Breast epithelium (tissue), 4 donors: ENCODE measurements around the gene EDRF1. TPM values are rescaled to one million over a fixed set of nuclear protein-coding genes. Genes with fewer than 3 reads are reported as not detected.

ENCODE experiments used
- DNase-seq, 2 donors: peaks; one replicate each; pipeline ENCODE4 v3.0.0-alpha.2; 2019; ENCODE audit warnings: low spot score in 2 of 2
- H3K27ac ChIP-seq, 2 donors: fragments of 200-600 bp; sonication (generic) in 1 of 2; one replicate each; pipeline ENCODE4 v1.5.1; 2016 to 2019; ENCODE audit warnings: mild to moderate bottlenecking in 1 of 2
- H3K27me3 ChIP-seq, 2 donors: fragments of 200-600 bp; sonication (generic) in 1 of 2; one replicate each; pipeline versions ENCODE4 v1.5.1 to v1.6.0; 2017 to 2019; ENCODE audit warnings: control low read depth in 1 of 2, mild to moderate bottlenecking in 1 of 2
- H3K36me3 ChIP-seq: fragments of 200-600 bp; one replicate; pipeline ENCODE4 v1.5.1; 2019
- H3K4me1 ChIP-seq, 2 donors: fragments of 200-600 bp; sonication (generic); one replicate each; pipeline ENCODE4 v1.5.1; 2016 to 2019; ENCODE audit warnings: control low read depth in 1 of 2
- H3K4me3 ChIP-seq, 3 donors: fragments of 200-600 bp; sonication (generic); 1 replicate in 2 of 3; 2 replicates in 1 of 3; pipeline ENCODE4 v1.5.1; 2016 to 2019; ENCODE audit warnings: mild to moderate bottlenecking in 3 of 3, moderate library complexity in 2 of 3
- H3K9me3 ChIP-seq, 2 donors: fragments of 200-600 bp; sonication (generic) in 1 of 2; one replicate each; pipeline ENCODE4 v1.5.1; 2016 to 2019; ENCODE audit warnings: control low read depth in 1 of 2
- POLR2A ChIP-seq: fragments of 450-650 bp; IDR thresholded peaks from one replicate; pipeline ENCODE4 v1.6.1; 2016; ENCODE audit warnings: antibody characterized with exemption, mild to moderate bottlenecking, moderate library complexity
- POLR2AphosphoS5 ChIP-seq, 3 donors: sonication (generic); formaldehyde crosslinking; IDR thresholded peaks; one replicate each; pipeline ENCODE4 v1.6.1; 2017; ENCODE audit warnings: antibody characterized with exemption in 3 of 3
- intact Hi-C: fragments of 100-400 bp; cut with DNase I; formaldehyde crosslinking; loops from one replicate; pipeline ENCODE4 v1.15.1; 2023; ENCODE audit warnings: low total_unique reads
- total RNA-seq, 3 donors: library from RNA; depleted of rRNA; stranded (reverse); fragments of >200 nt; gene quantifications; one replicate each; pipeline ENCODE4 v1.1.0, GENCODE V29; 2016
- TF ChIP-seq, protein P1 (sequence below), 3 donors: fragments of 450-650 bp; IDR thresholded peaks; one replicate each; pipeline ENCODE4 v1.5.1; 2016 to 2017; ENCODE audit warnings: antibody characterized with exemption in 3 of 3, mild to moderate bottlenecking in 3 of 3, moderate library complexity in 3 of 3

Gene EDRF1
- total RNA-seq, 3 donors from 2014 or later = 23.8 to 37.3 (median 35.1) TPM

GRCh38 chr10:125801574-125801973 is 82.1 kb downstream of the EDRF1 start:
- H3K36me3 ChIP-seq = no peaks in the 10 kb centered on the region
- no peak overlapping the region for H3K27ac ChIP-seq
- no peaks in the 10 kb centered on the region for H3K4me1 ChIP-seq
- no peaks in the 10 kb centered on the region for H3K9me3 ChIP-seq
- no peak for DNase-seq
- H3K4me3 ChIP-seq = no peak overlapping the region
- intact Hi-C loops = no loop called here
- TF ChIP-seq, protein P1, sequence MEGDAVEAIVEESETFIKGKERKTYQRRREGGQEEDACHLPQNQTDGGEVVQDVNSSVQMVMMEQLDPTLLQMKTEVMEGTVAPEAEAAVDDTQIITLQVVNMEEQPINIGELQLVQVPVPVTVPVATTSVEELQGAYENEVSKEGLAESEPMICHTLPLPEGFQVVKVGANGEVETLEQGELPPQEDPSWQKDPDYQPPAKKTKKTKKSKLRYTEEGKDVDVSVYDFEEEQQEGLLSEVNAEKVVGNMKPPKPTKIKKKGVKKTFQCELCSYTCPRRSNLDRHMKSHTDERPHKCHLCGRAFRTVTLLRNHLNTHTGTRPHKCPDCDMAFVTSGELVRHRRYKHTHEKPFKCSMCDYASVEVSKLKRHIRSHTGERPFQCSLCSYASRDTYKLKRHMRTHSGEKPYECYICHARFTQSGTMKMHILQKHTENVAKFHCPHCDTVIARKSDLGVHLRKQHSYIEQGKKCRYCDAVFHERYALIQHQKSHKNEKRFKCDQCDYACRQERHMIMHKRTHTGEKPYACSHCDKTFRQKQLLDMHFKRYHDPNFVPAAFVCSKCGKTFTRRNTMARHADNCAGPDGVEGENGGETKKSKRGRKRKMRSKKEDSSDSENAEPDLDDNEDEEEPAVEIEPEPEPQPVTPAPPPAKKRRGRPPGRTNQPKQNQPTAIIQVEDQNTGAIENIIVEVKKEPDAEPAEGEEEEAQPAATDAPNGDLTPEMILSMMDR (IDR thresholded peaks at IDR 0.05) = no peak
- no peak for TF ChIP-seq POLR2AphosphoS5 (IDR thresholded peaks at IDR 0.05)
- TF ChIP-seq POLR2A = no peak
- no peaks in the 10 kb centered on the region for H3K27me3 ChIP-seq

DNA sequence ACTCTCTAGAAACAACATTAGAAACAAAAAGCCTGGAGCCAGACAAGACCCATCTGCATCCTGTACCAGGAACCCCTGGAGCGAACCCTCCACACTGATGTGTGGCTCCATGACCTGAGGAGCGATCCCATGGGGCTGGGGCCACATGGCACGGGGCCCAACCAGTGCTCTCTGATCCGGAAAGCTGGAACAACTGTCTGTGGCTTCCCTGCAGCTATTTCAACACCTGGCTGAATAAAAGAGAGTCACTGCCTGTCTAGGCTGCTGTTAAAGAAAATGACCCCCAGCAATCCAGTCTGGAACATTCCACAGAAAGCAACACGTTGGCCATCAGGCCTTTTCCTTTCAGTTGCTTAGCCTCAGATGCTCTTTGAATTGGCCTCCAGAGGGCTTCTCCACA is 82.6 kb downstream of the EDRF1 start:
- H3K4me1 ChIP-seq = no peaks in the 10 kb centered on the region
- TF ChIP-seq POLR2A = no peak
- TF ChIP-seq, protein P1 (IDR thresholded peaks at IDR 0.05) = no peak
- no peak for TF ChIP-seq POLR2AphosphoS5 (IDR thresholded peaks at IDR 0.05)
- no peaks in the 10 kb centered on the region for H3K36me3 ChIP-seq
- H3K27ac ChIP-seq = no peak overlapping the region
- H3K27me3 ChIP-seq = no peaks in the 10 kb centered on the region
- intact Hi-C loops = no loop called here
- no peak overlapping the region for H3K4me3 ChIP-seq
- no peak for DNase-seq
- no peaks in the 10 kb centered on the region for H3K9me3 ChIP-seq

DNA sequence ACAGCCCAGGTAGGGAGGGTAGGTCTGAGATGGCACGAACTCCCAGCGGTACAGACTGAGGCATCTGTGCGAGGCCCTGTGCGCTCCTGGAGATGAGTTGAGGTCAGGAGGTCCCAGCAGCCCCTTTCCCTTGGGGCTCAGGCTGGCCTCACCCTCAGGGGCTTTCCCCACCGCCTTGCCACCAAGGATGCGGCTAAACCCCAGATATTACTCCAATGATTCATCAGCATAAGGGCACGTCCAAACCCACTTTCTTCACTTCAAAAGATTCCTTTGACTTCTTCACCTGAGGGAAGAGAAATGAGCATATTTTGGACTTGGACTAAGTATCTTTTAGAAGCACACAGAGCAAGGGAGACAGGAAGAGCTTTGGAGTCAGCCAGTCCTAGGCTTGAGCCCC is 83.2 kb downstream of the EDRF1 start:
- TF ChIP-seq POLR2AphosphoS5 (IDR thresholded peaks at IDR 0.05) (no peak), POLR2A (no peak)
- TF ChIP-seq, protein P1 (IDR thresholded peaks at IDR 0.05) = no peak
- H3K27ac ChIP-seq = no peak overlapping the region
- intact Hi-C loops = no loop called here
- H3K9me3 ChIP-seq = no peaks in the 10 kb centered on the region
- no peaks in the 10 kb centered on the region for H3K27me3 ChIP-seq
- H3K4me3 ChIP-seq = no peak overlapping the region
- H3K36me3 ChIP-seq = no peaks in the 10 kb centered on the region
- no peak for DNase-seq
- H3K4me1 ChIP-seq = no peaks in the 10 kb centered on the region

DNA sequence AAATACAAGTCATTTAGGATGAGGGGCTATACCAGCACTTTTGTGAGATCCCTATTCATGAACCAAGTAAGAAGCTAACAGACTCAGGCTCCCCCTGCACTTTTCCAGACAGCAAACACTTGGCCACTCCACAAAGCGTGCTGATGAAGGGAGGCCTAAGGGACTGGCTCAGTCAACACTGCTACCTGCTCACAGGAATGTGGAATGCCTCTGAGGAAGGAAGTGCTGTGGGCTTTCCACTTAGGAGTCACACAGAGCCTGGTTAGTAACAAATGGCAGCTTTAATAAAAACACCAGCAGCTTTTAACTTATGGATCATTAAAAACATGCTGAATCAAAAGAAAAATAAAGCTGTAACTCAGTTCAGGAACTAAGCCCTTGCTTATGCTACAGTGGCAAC is 88.5 kb downstream of the EDRF1 start:
- H3K4me1 ChIP-seq = no peaks in the 10 kb centered on the region
- H3K27me3 ChIP-seq = no peaks in the 10 kb centered on the region
- TF ChIP-seq, protein P1 (IDR thresholded peaks at IDR 0.05) = no peak
- no peak for TF ChIP-seq POLR2AphosphoS5 (IDR thresholded peaks at IDR 0.05)
- no peak overlapping the region for H3K27ac ChIP-seq
- no peak for DNase-seq
- H3K4me3 ChIP-seq = no peak overlapping the region
- no peaks in the 10 kb centered on the region for H3K36me3 ChIP-seq
- H3K9me3 ChIP-seq = no peaks in the 10 kb centered on the region
- intact Hi-C loops = no loop called here

- Histone ChIP-seq H3K9me3 (no peaks in the 10 kb centered on the region), H3K27me3 (no peaks in the 10 kb centered on the region), H3K27ac (no peak overlapping the region), H3K36me3 (no peaks in the 10 kb centered on the region), H3K4me1 (no peaks in the 10 kb centered on the region), H3K4me3 (no peak overlapping the region)
- TF ChIP-seq POLR2AphosphoS5 (IDR thresholded peaks at IDR 0.05) (no peak), POLR2A (no peak)
- TF ChIP-seq, protein P1 (IDR thresholded peaks at IDR 0.05) = no peak
- DNase-seq = no peak
- intact Hi-C loops = no loop called here
Observed at GRCh38 chr10:125811251-125811650, 91.7 kb downstream of the EDRF1 start.
